ENCODE results near the gene LRMDA.
"Not testable (repeated sequence)": the region's sequence is repeated elsewhere in the genome, so short reads cannot be mapped to it uniquely, and the experiment has no call there.

The LRMDA gene

GRCh38 chr10:76563286-76563685 lies 1131.9 kb downstream of the LRMDA start:
- no peak for DNase-seq (ENCODE audit: extremely low read depth, low read depth)
- TF ChIP-seq CTCF (IDR thresholded peaks at IDR 0.05; ENCODE audit: low read depth, low read length): no peak

GRCh38 chr10:76572021-76572420 lies 1140.6 kb downstream of the LRMDA start:
- no peak for TF ChIP-seq CTCF (IDR thresholded peaks at IDR 0.05; ENCODE audit: low read depth, low read length)
- DNase-seq (ENCODE audit: extremely low read depth, low read depth): no peak

- TF ChIP-seq CTCF (IDR thresholded peaks at IDR 0.05; ENCODE audit: low read depth, low read length): no peak
- DNase-seq (ENCODE audit: extremely low read depth, low read depth): no peak
Measured at GRCh38 chr10:76576276-76576962, 1145.0 kb downstream of the LRMDA start.

GRCh38 chr10:76577455-76577854 lies 1146.0 kb downstream of the LRMDA start:
- DNase-seq (ENCODE audit: extremely low read depth, low read depth): no peak
- no peak for TF ChIP-seq CTCF (IDR thresholded peaks at IDR 0.05; ENCODE audit: low read depth, low read length)

- DNase-seq (ENCODE audit: extremely low read depth, low read depth): no peak
- no peak for TF ChIP-seq CTCF (IDR thresholded peaks at IDR 0.05; ENCODE audit: low read depth, low read length)
Measured at GRCh38 chr10:76581506-76582256, 1150.3 kb downstream of the LRMDA start.

- DNase-seq (ENCODE audit: extremely low read depth, low read depth): no peak
- TF ChIP-seq CTCF (IDR thresholded peaks at IDR 0.05; ENCODE audit: low read depth, low read length): no peak
Measured at GRCh38 chr10:76582531-76582930, 1151.1 kb downstream of the LRMDA start.

GRCh38 chr10:76583711-76584161 lies 1152.3 kb downstream of the LRMDA start:
- no peak for TF ChIP-seq CTCF (IDR thresholded peaks at IDR 0.05; ENCODE audit: low read depth, low read length)
- DNase-seq (ENCODE audit: extremely low read depth, low read depth): peak; percentile 63

- not testable (repeated sequence) for DNase-seq (ENCODE audit: extremely low read depth, low read depth)
Measured at GRCh38 chr10:76584466-76584865, 1153.0 kb downstream of the LRMDA start.

All from AG09319 (cell line).